K562 (cell line): ENCODE data around the gene VWA8. TPM values are rescaled to one million over a fixed set of nuclear protein-coding genes. Genes with fewer than 3 reads are reported as not detected.

Experiments used
- ATAC-seq: fragments of 200-7000 bp; cut with Tn5 transposase; 3 replicates; pipeline ENCODE4 v1.9.1; 2020; ENCODE audit warnings: moderate library complexity
- BruUV-seq: library from RNA; stranded (reverse); fragments of 400-500 nt; replicated peaks from 2 replicates; lab custom pipeline; 2021; lab: Mats Ljungman, UMichigan
- CTCF ChIA-PET: fragments of 300-600 bp; formaldehyde crosslinking; extraction: SDS; loops from one replicate; lab custom pipeline; 2021; ENCODE audit warnings: low intra/inter-chr PET ratio; lab: Yijun Ruan, JAX
- POLR2A ChIA-PET: fragments of 300-600, 350-650 bp; sonication (Branson Sonifier 250); formaldehyde crosslinking; extraction: SDS; loops from one replicate; lab custom pipeline; 2021; ENCODE audit warnings: antibody characterized with exemption, inconsistent platforms; lab: Yijun Ruan, JAX
- DNase-seq, 4 experiments: peaks; one replicate each; pipeline versions ENCODE4 v3.0.0 to v3.0.0-alpha.2; 2011 to 2018; ENCODE audit warnings: low spot score in 3 of 4, mixed read lengths in 3 of 4; ENCODE audit errors: extremely low read depth in 1 of 4
- FAIRE-seq: peaks from 2 replicates; lab custom pipeline; 2011; peaks lifted over from hg19 to GRCh38; lab: Jason Lieb, UNC
- H2AFZ ChIP-seq: 2 replicates; pipeline ENCODE4 v1.6.0; 2011; ENCODE audit warnings: low read depth, low read length, control low read depth, inconsistent platforms
- H3K27ac ChIP-seq: fragments of 200-600 bp; 3 replicates; pipeline ENCODE4 v1.8.0; 2011; ENCODE audit warnings: low read depth, mild to moderate bottlenecking, control low read depth, inconsistent platforms, low read length, moderate library complexity, mixed read lengths; ENCODE audit errors: extremely low read depth
- H3K27me3 ChIP-seq, 2 experiments: fragments of 300-600 bp in 1 of 2; 2 replicates in 1 of 2; 3 replicates in 1 of 2; pipeline versions ENCODE4 v1.6.0 to v1.8.0; 2011; ENCODE audit warnings: inconsistent platforms in 2 of 2, low read length in 2 of 2, mild to moderate bottlenecking in 1 of 2, mixed read lengths in 1 of 2, moderate library complexity in 1 of 2; ENCODE audit not compliant: control insufficient read depth in 2 of 2, insufficient read depth in 2 of 2
- H3K36me3 ChIP-seq: fragments of 300-600 bp; 3 replicates; pipeline ENCODE4 v1.8.0; 2011; ENCODE audit warnings: mild to moderate bottlenecking, low read length, inconsistent platforms; ENCODE audit not compliant: control insufficient read depth, insufficient read depth
- H3K4me1 ChIP-seq, 2 experiments: fragments of 200-600 bp in 1 of 2; replicated peaks in 1 of 2; 2 replicates in 1 of 2; 3 replicates in 1 of 2; pipeline versions ENCODE4 v1.5.1 to v1.8.0; 2011; ENCODE audit warnings: inconsistent platforms in 2 of 2, low read length in 2 of 2, mild to moderate bottlenecking in 1 of 2, mixed read lengths in 1 of 2, moderate library complexity in 1 of 2; ENCODE audit not compliant: control insufficient read depth in 2 of 2, insufficient read depth in 2 of 2
- H3K4me2 ChIP-seq: 2 replicates; pipeline ENCODE4 v1.6.1; 2011; ENCODE audit warnings: low read length, control low read depth, inconsistent platforms, mixed read lengths; ENCODE audit not compliant: insufficient read depth
- H3K4me3 ChIP-seq: fragments of 200-600 bp; sonication (generic), shearing (Covaris generic); 2 replicates; pipeline ENCODE4 v1.5.1; 2016; ENCODE audit warnings: control low read depth, inconsistent platforms
- H3K79me2 ChIP-seq: fragments of 200-600 bp; 3 replicates; pipeline ENCODE4 v1.8.0; 2011; ENCODE audit warnings: low read length, inconsistent platforms; ENCODE audit not compliant: control insufficient read depth, insufficient read depth
- H3K9ac ChIP-seq, 2 experiments: 2 replicates each; pipeline versions ENCODE4 v1.6.0 to v1.6.1; 2011; ENCODE audit warnings: low read depth in 2 of 2, low read length in 2 of 2, control low read depth in 1 of 2, inconsistent platforms in 1 of 2, mild to moderate bottlenecking in 1 of 2, mixed read lengths in 1 of 2; ENCODE audit not compliant: insufficient read depth in 1 of 2
- H3K9me1 ChIP-seq: one replicate; pipeline ENCODE4 v1.6.0; 2011; ENCODE audit warnings: inconsistent platforms, mild to moderate bottlenecking, low read length, moderate library complexity; ENCODE audit not compliant: control insufficient read depth, insufficient read depth
- H3K9me3 ChIP-seq: replicated peaks from 2 replicates; pipeline ENCODE4 v1.5.1; 2011; ENCODE audit warnings: low read depth, low read length, inconsistent platforms; ENCODE audit not compliant: control insufficient read depth, insufficient read depth
- H4K20me1 ChIP-seq: replicated peaks from 2 replicates; pipeline ENCODE4 v1.6.1; 2011; ENCODE audit warnings: low read length, inconsistent platforms, mixed read lengths; ENCODE audit not compliant: control insufficient read depth, insufficient read depth
- CBX8 ChIP-seq: fragments of 200-600 bp; sonication (generic); IDR thresholded peaks from 2 replicates; pipeline ENCODE4 v1.6.1; 2012; ENCODE audit warnings: borderline replicate concordance, mixed run types, low read depth, mild to moderate bottlenecking, moderate library complexity, mixed read lengths, low read length, control low read depth, inconsistent platforms; ENCODE audit not compliant: poor library complexity, severe bottlenecking; ENCODE audit errors: extremely low read depth
- DIDO1 ChIP-seq: fragments of 450-650 bp; IDR thresholded peaks from 2 replicates; pipeline ENCODE4 v1.6.1; 2016; ENCODE audit warnings: low read depth, missing biosample characterization, missing genetic modification characterization
- HNRNPK ChIP-seq: fragments of 200-400 bp; formaldehyde crosslinking; IDR thresholded peaks from one replicate; pipeline ENCODE4 v1.6.1; 2018; ENCODE audit warnings: mild to moderate bottlenecking, low read depth, low read length; ENCODE audit not compliant: poor library complexity, severe bottlenecking
- IRF2 ChIP-seq: sonication (generic); formaldehyde crosslinking; IDR thresholded peaks from 2 replicates; pipeline ENCODE4 v1.8.1; 2022; ENCODE audit warnings: mild to moderate bottlenecking, missing genetic modification reagents
- MBD2 ChIP-seq: sonication (generic); IDR thresholded peaks from 2 replicates; pipeline ENCODE4 v1.6.1; 2016; ENCODE audit warnings: low read depth, borderline replicate concordance
- MXI1 ChIP-seq: IDR thresholded peaks from 2 replicates; pipeline ENCODE4 v1.6.1; 2011; ENCODE audit warnings: low read depth, mild to moderate bottlenecking, improper control_type of control experiment, low read length
- POLR2G ChIP-seq: fragments of 200-400 bp; formaldehyde crosslinking; IDR thresholded peaks from 2 replicates; pipeline ENCODE4 v1.6.1; 2017; ENCODE audit warnings: low read depth, mild to moderate bottlenecking, antibody characterized with exemption, low read length, moderate library complexity
- PREB ChIP-seq: sonication (generic); formaldehyde crosslinking; IDR thresholded peaks from 2 replicates; pipeline ENCODE4 v1.8.1; 2023; ENCODE audit warnings: mild to moderate bottlenecking, missing genetic modification reagents
- SUPT5H ChIP-seq: fragments of 450-650 bp; IDR thresholded peaks from 2 replicates; pipeline ENCODE4 v1.6.1; 2016
- VEZF1 ChIP-seq: fragments of 200-800 bp; sonication (Bioruptor generic); IDR thresholded peaks from 2 replicates; pipeline ENCODE4 v1.6.1; 2017; ENCODE audit warnings: missing genetic modification characterization, missing compliant biosample characterization
- ZEB2 ChIP-seq: fragments of 450-650 bp; IDR thresholded peaks from 2 replicates; pipeline ENCODE4 v1.6.1; 2016
- ZNF253 ChIP-seq: fragments of 250-450 bp; sonication (Bioruptor Pico); conservative IDR thresholded peaks from 2 replicates; pipeline ENCODE4 v1.6.1; 2021; ENCODE audit warnings: mild to moderate bottlenecking
- WGBS: fragments of 100-300 bp; shearing (Covaris generic); methylation state at CpG from one replicate; pipeline ENCODE4 v1.1.6; 2016; ENCODE audit warnings: low coverage, mixed read lengths; ENCODE audit not compliant: insufficient coverage; ENCODE audit errors: missing lambda C conversion rate; 5-methylcytosine and 5-hydroxymethylcytosine counted together
- in situ Hi-C: fragments of 300-500 bp; cut with MboI; formaldehyde crosslinking; loops from 4 replicates; pipeline ENCODE4 v1.15.0; 2018; ENCODE audit warnings: inconsistent platforms, mixed read lengths
- intact Hi-C: fragments of 100-400 bp; cut with micrococcal nuclease; formaldehyde crosslinking; loops from 2 replicates; pipeline ENCODE4 v1.14.2; 2022
- polyA plus RNA-seq, 8 experiments: library from polyadenylated mRNA; depleted of rRNA in 4 of 8; stranded (reverse) in 5 of 8; unstranded in 3 of 8; fragments of >200 nt; fragmentation: Nextera tagmentation in 2 of 8; fragmentation: Illumina TruSeq in 1 of 8; extraction: Ambion mirVana in 2 of 8; extraction: Trizol in 1 of 8; gene quantifications; 2 replicates each; pipeline versions ENCODE4 v1.2.1 to v1.2.3, GENCODE V29; 2011 to 2014; ENCODE audit warnings: inconsistent platforms in 1 of 8, missing spikeins in 1 of 8
- total RNA-seq, 7 experiments: library from RNA; depleted of rRNA in 6 of 7; stranded (reverse); fragments of >200 nt in 6 of 7; fragmentation: Illumina TruSeq in 2 of 7; extraction: Trizol in 2 of 7; gene quantifications; 2 replicates each; pipeline versions ENCODE4 v1.2.1 to v1.2.3, GENCODE V29; 2011 to 2021; ENCODE audit warnings: low replicate concordance in 1 of 7

The VWA8 gene
- total and polyA plus RNA-seq, 9 of the 15 experiments (the other 6 are each of a cell fraction or from before 2014, with no cell fraction given), result 2.1 to 18.5 (median 13.3) TPM

- Histone ChIP-seq H3K27ac (no peak overlapping the region), H3K9me3 (no peaks in the 10 kb centered on the region), H3K4me1 (no peaks in the 10 kb centered on the region), H3K27me3 (no peaks in the 10 kb centered on the region), H3K4me2 (no peak overlapping the region), H2AFZ (no peak overlapping the region), H3K79me2 (no peaks in the 10 kb centered on the region), H3K36me3 (no peaks in the 10 kb centered on the region), H3K9ac (no peak overlapping the region), H3K4me3 (no peak overlapping the region), H3K9me1 (no peaks in the 10 kb centered on the region), H4K20me1 (0 out of 2 replicates have a peak, but pooled peaks cover 3% of the 10 kb centered on the region)
- no peak for ATAC-seq
- ChIA-PET POLR2A (no interaction called here), CTCF (no interaction called here)
- TF ChIP-seq SUPT5H, result no peak
- in situ Hi-C loops (no loop called here), intact Hi-C loops (no loop called here)
- no peak for FAIRE-seq
- BruUV-seq, result no TSS peak
- no peak for DNase-seq
Observed at GRCh38 chr13:41791056-41791455, 169.9 kb downstream of the VWA8 start.

- no TSS peak for BruUV-seq
- POLR2A ChIA-PET, result interaction anchor here (1.4 kb wide), 1 partner anchor 22 kb away, joined by 4 read pairs; no protein-coding TSS in a partner anchor
- H2AFZ ChIP-seq, result no peak overlapping the region
Observed at GRCh38 chr13:41788552-41788951, 172.4 kb downstream of the VWA8 start.

More at GRCh38 chr13:41788552-41788951, 172.4 kb downstream of the VWA8 start:
- Histone ChIP-seq H3K27ac (no peak overlapping the region), H3K4me1 (no peaks in the 10 kb centered on the region), H3K9ac (no peak overlapping the region), H4K20me1 (0 out of 2 replicates have a peak, but pooled peaks cover 3% of the 10 kb centered on the region), H3K36me3 (no peaks in the 10 kb centered on the region), H3K9me1 (no peaks in the 10 kb centered on the region), H3K4me2 (no peak overlapping the region), H3K27me3 (no peaks in the 10 kb centered on the region), H3K79me2 (no peaks in the 10 kb centered on the region), H3K4me3 (no peak overlapping the region), H3K9me3 (no peaks in the 10 kb centered on the region)
- ATAC-seq (no peak), DNase-seq (no peak), FAIRE-seq (no peak)
- in situ Hi-C loops (no loop called here), intact Hi-C loops (no loop called here)
- TF ChIP-seq DIDO1 (tag) (no peak), PREB (CRISPR knock-in tag) (no peak), IRF2 (CRISPR knock-in tag) (no peak), VEZF1 (CRISPR knock-in tag) (no peak), ZNF253 (CRISPR knock-in tag) (no peak), ZEB2 (no peak), POLR2G (no peak), MBD2 (no peak), MXI1 (no peak), CBX8 (no peak), HNRNPK (no peak)
- CTCF ChIA-PET, result no interaction called here
- 55% methylated on average over 4 of the region's 4 CpGs for WGBS
